Adrenal gland (tissue), 5 donors: ENCODE measurements around the gene PLD1.

Source experiments
- CTCF ChIP-seq, 6 experiments: fragments of 450-650 bp in 4 of 6; fragments of 200-600 bp in 2 of 6; sonication (generic) in 1 of 6; IDR thresholded peaks; 1 replicate in 5 of 6; 2 replicates in 1 of 6; pipeline versions ENCODE4 v1.5.1 to v1.8.0; 2016 to 2021; ENCODE audit warnings: antibody characterized with exemption in 6 of 6, mild to moderate bottlenecking in 2 of 6, moderate library complexity in 1 of 6
- POLR2A ChIP-seq, 2 donors: fragments of 450-650 bp; IDR thresholded peaks; one replicate each; pipeline ENCODE4 v1.6.1; 2017; ENCODE audit warnings: antibody characterized with exemption in 2 of 2, mild to moderate bottlenecking in 2 of 2, moderate library complexity in 1 of 2
- donor health status: DM: no; HTN: no; CAD: no.

GRCh38 chr3:171671709-171672108 is 138.6 kb downstream of the PLD1 start:
- TF ChIP-seq CTCF (IDR thresholded peaks at IDR 0.05), result no peak
- no peak for TF ChIP-seq POLR2A (IDR thresholded peaks at IDR 0.05)
